ENCODE results near the gene RUNX2. TPM values are rescaled to one million over a fixed set of nuclear protein-coding genes. Genes with fewer than 3 reads are reported as not detected.

RUNX2 gene
- total RNA-seq, 1 donor from 2014 or later = 0.09 TPM

- Histone ChIP-seq H3K9ac (no peak overlapping the region), H3K36me3 (no peaks in the 10 kb centered on the region), H3K4me3 (no peak overlapping the region), H3K79me2 (ENCODE audit: low read depth) (no peaks in the 10 kb centered on the region), H3K9me3 (ENCODE audit: low read depth) (no peaks in the 10 kb centered on the region), H3K4me2 (no peak overlapping the region), H2AFZ (replicated peaks) (peak overlapping the region; percentile 47), H4K20me1 (ENCODE audit: low read depth) (no peaks in the 10 kb centered on the region), H3F3A (ENCODE audit: low read depth) (no peaks in the 10 kb centered on the region), H3K27me3 (no peaks in the 10 kb centered on the region), H3K4me1 (no peaks in the 10 kb centered on the region), H3K27ac (no peak overlapping the region)
- Mint-ChIP-seq H3K9me3 (peaks cover 2% of the 10 kb centered on the region), H3K27me3 (ENCODE audit: insufficient read depth, low read depth) (no peaks in the 10 kb centered on the region), H3K4me3 (no peak overlapping the region), H3K4me1 (no peaks in the 10 kb centered on the region), H3K36me3 (no peaks in the 10 kb centered on the region), H3K27ac (no peak overlapping the region)
- no peak for DNase-seq (ENCODE audit: low spot score)
- no peak for TF ChIP-seq EZH2phosphoT487 (IDR thresholded peaks at IDR 0.05)
- TF ChIP-seq CTCF (IDR thresholded peaks at IDR 0.05) = no peak
- no peak for TF ChIP-seq EZH2 (IDR thresholded peaks at IDR 0.05)
Measured at GRCh38 chr6:45704056-45704800, 376.1 kb downstream of the RUNX2 start.

GRCh38 chr6:45705137-45705855, 377.2 kb downstream of the RUNX2 start:
- H4K20me1 ChIP-seq (ENCODE audit: low read depth) = no peaks in the 10 kb centered on the region
- no peak overlapping the region for H2AFZ ChIP-seq (replicated peaks)
- no peaks in the 10 kb centered on the region for H3F3A ChIP-seq (ENCODE audit: low read depth)
- no peak overlapping the region for H3K27ac ChIP-seq
- H3K36me3 Mint-ChIP-seq = no peaks in the 10 kb centered on the region
- no peaks in the 10 kb centered on the region for H3K27me3 ChIP-seq
- TF ChIP-seq EZH2 (IDR thresholded peaks at IDR 0.05) = no peak
- TF ChIP-seq CTCF (IDR thresholded peaks at IDR 0.05) = no peak
- TF ChIP-seq EZH2phosphoT487 (IDR thresholded peaks at IDR 0.05) = no peak
- no peak for DNase-seq (ENCODE audit: low spot score)
- H3K79me2 ChIP-seq (ENCODE audit: low read depth) = no peaks in the 10 kb centered on the region
- no peaks in the 10 kb centered on the region for H3K9me3 ChIP-seq (ENCODE audit: low read depth)
- no peak overlapping the region for H3K27ac Mint-ChIP-seq
- no peaks in the 10 kb centered on the region for H3K4me1 ChIP-seq
- H3K36me3 ChIP-seq = no peaks in the 10 kb centered on the region
- no peaks in the 10 kb centered on the region for H3K4me1 Mint-ChIP-seq
- H3K4me3 ChIP-seq = no peak overlapping the region
- H3K9me3 Mint-ChIP-seq = no peaks in the 10 kb centered on the region
- no peak overlapping the region for H3K4me2 ChIP-seq
- no peak overlapping the region for H3K4me3 Mint-ChIP-seq
- no peak overlapping the region for H3K9ac ChIP-seq
- no peaks in the 10 kb centered on the region for H3K27me3 Mint-ChIP-seq (ENCODE audit: insufficient read depth, low read depth)

GRCh38 chr6:45706319-45706718, 378.2 kb downstream of the RUNX2 start:
- H3K9me3 ChIP-seq (ENCODE audit: low read depth) = no peaks in the 10 kb centered on the region
- no peak overlapping the region for H3K4me3 ChIP-seq
- no peaks in the 10 kb centered on the region for H3K4me1 ChIP-seq
- H3K4me3 Mint-ChIP-seq = no peak overlapping the region
- H3K36me3 Mint-ChIP-seq = no peaks in the 10 kb centered on the region
- H3K9me3 Mint-ChIP-seq = no peaks in the 10 kb centered on the region
- no peak for DNase-seq (ENCODE audit: low spot score)
- H3K4me2 ChIP-seq = no peak overlapping the region
- H3K36me3 ChIP-seq = no peaks in the 10 kb centered on the region
- no peak overlapping the region for H2AFZ ChIP-seq (replicated peaks)
- H3K79me2 ChIP-seq (ENCODE audit: low read depth) = no peaks in the 10 kb centered on the region
- no peaks in the 10 kb centered on the region for H3F3A ChIP-seq (ENCODE audit: low read depth)
- no peaks in the 10 kb centered on the region for H3K27me3 Mint-ChIP-seq (ENCODE audit: insufficient read depth, low read depth)
- no peaks in the 10 kb centered on the region for H3K27me3 ChIP-seq
- no peak overlapping the region for H3K27ac Mint-ChIP-seq
- no peak for TF ChIP-seq EZH2phosphoT487 (IDR thresholded peaks at IDR 0.05)
- no peak for TF ChIP-seq CTCF (IDR thresholded peaks at IDR 0.05)
- no peak for TF ChIP-seq EZH2 (IDR thresholded peaks at IDR 0.05)
- no peaks in the 10 kb centered on the region for H4K20me1 ChIP-seq (ENCODE audit: low read depth)
- no peak overlapping the region for H3K27ac ChIP-seq
- H3K4me1 Mint-ChIP-seq = no peaks in the 10 kb centered on the region
- no peak overlapping the region for H3K9ac ChIP-seq
